ENCODE data around the gene ZNF408. TPM values are rescaled to one million over a fixed set of nuclear protein-coding genes. Genes with fewer than 3 reads are reported as not detected.

Gene ZNF408
- total and polyA plus RNA-seq, 2 experiments from 2014 or later, result 6.1 to 17.2 TPM

DNA sequence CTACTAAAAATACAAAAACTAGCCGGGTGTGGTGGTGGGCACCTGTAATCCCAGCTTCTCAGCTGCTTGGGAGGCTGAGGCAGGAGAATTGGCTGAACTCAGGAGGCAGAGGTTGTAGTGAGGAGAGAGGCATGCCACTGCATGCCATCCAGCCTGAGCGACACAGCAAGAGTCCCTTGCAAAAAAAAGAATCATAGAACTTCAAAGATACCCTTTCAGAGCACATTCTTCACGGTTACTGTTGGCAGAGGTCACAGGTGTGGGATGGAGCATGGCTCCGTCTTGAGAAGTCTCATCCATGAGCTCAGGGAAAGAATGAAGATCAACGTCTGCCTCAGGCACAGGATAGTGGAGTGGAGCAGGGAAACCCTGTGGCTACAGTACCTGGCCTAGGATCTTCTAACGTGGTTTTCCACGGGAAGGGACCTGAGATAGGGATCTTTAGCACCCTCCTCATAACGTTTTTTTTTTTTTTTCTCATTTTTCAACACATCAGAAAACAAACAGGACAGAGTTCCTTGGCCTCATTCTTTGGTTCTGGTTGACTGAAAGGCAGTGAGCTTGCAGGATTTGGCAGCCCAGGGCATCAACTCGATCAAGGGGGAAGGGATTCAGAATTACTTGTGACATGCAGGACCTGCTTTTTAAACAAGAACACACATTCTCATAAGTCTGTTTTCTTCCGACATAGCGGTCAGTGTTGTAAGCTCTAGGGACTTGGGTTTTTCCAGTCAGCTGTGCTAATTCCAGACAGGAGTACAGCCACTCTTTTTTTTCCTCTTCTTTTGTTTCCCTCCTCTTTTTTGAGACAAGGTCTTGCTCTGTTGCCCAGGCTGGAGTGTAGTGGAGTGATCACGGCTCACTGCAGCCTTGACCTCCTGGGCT is 41.0 kb downstream of the ZNF408 start (continued):
- TF ChIP-seq, protein P1, sequence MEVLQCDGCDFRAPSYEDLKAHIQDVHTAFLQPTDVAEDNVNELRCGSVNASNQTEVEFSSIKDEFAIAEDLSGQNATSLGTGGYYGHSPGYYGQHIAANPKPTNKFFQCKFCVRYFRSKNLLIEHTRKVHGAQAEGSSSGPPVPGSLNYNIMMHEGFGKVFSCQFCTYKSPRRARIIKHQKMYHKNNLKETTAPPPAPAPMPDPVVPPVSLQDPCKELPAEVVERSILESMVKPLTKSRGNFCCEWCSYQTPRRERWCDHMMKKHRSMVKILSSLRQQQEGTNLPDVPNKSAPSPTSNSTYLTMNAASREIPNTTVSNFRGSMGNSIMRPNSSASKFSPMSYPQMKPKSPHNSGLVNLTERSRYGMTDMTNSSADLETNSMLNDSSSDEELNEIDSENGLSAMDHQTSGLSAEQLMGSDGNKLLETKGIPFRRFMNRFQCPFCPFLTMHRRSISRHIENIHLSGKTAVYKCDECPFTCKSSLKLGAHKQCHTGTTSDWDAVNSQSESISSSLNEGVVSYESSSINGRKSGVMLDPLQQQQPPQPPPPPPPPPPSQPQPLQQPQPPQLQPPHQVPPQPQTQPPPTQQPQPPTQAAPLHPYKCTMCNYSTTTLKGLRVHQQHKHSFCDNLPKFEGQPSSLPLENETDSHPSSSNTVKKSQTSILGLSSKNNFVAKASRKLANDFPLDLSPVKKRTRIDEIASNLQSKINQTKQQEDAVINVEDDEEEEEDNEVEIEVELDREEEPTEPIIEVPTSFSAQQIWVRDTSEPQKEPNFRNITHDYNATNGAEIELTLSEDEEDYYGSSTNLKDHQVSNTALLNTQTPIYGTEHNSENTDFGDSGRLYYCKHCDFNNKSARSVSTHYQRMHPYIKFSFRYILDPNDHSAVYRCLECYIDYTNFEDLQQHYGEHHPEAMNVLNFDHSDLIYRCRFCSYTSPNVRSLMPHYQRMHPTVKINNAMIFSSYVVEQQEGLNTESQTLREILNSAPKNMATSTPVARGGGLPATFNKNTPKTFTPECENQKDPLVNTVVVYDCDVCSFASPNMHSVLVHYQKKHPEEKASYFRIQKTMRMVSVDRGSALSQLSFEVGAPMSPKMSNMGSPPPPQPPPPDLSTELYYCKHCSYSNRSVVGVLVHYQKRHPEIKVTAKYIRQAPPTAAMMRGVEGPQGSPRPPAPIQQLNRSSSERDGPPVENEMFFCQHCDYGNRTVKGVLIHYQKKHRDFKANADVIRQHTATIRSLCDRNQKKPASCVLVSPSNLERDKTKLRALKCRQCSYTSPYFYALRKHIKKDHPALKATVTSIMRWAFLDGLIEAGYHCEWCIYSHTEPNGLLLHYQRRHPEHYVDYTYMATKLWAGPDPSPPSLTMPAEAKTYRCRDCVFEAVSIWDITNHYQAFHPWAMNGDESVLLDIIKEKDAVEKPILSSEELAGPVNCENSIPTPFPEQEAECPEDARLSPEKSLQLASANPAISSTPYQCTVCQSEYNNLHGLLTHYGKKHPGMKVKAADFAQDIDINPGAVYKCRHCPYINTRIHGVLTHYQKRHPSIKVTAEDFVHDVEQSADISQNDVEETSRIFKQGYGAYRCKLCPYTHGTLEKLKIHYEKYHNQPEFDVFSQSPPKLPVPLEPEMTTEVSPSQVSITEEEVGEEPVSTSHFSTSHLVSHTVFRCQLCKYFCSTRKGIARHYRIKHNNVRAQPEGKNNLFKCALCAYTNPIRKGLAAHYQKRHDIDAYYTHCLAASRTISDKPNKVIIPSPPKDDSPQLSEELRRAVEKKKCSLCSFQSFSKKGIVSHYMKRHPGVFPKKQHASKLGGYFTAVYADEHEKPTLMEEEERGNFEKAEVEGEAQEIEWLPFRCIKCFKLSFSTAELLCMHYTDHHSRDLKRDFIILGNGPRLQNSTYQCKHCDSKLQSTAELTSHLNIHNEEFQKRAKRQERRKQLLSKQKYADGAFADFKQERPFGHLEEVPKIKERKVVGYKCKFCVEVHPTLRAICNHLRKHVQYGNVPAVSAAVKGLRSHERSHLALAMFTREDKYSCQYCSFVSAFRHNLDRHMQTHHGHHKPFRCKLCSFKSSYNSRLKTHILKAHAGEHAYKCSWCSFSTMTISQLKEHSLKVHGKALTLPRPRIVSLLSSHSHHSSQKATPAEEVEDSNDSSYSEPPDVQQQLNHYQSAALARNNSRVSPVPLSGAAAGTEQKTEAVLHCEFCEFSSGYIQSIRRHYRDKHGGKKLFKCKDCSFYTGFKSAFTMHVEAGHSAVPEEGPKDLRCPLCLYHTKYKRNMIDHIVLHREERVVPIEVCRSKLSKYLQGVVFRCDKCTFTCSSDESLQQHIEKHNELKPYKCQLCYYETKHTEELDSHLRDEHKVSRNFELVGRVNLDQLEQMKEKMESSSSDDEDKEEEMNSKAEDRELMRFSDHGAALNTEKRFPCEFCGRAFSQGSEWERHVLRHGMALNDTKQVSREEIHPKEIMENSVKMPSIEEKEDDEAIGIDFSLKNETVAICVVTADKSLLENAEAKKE (CRISPR knock-in tag; IDR thresholded peaks at IDR 0.05), result no peak
- TF ChIP-seq CTCF (conservative IDR thresholded peaks at IDR 0.05; ENCODE audit: low read depth in 2 of 2), result no peak
- TF ChIP-seq JUNB (IDR thresholded peaks at IDR 0.05; ENCODE audit: unreplicated experiment), result no peak
- TF ChIP-seq CREB1 (CRISPR knock-in tag; IDR thresholded peaks at IDR 0.05; ENCODE audit: low read depth), result no peak

DNA sequence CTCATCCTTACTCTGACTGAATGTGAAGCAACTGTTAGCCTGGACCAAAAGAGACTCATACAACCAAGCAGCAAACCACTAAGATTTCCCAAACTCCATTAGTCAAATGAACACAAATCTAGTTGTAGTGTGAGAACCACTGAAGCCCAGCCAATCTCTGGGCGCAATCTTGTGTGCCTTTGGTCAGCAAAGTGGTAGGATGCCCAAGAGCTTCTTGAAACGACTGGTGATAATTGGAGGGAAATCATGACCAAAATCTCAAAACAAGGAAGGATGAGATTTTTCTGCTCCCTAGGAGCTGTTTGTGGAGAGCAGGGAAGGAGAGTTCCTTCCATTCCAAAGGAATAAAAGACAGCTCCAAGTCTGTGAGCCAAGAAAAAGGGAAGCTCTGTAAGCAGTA is 42.2 kb downstream of the ZNF408 start:
- H3K9me3 Mint-ChIP-seq, result no peaks in the 10 kb centered on the region; the same call in 2 of the 3 replicates
- H3K9me2 ChIP-seq (ENCODE audit: insufficient read depth), result no peaks in the 10 kb centered on the region
- TF ChIP-seq JUNB (IDR thresholded peaks at IDR 0.05; ENCODE audit: unreplicated experiment) (no peak), NANOG (IDR thresholded peaks at IDR 0.05; ENCODE audit: borderline replicate concordance) (no peak), EZH2 (IDR thresholded peaks at IDR 0.05; ENCODE audit: low read depth, unreplicated experiment) (no peak), ZNF331 (CRISPR knock-in tag; IDR thresholded peaks at IDR 0.05; ENCODE audit: low read depth) (no peak), POLR2AphosphoS5 (IDR thresholded peaks at IDR 0.05; ENCODE audit: low read depth) (no peak), CREB1 (CRISPR knock-in tag; IDR thresholded peaks at IDR 0.05; ENCODE audit: low read depth) (no peak)
- TF ChIP-seq, protein P2, sequence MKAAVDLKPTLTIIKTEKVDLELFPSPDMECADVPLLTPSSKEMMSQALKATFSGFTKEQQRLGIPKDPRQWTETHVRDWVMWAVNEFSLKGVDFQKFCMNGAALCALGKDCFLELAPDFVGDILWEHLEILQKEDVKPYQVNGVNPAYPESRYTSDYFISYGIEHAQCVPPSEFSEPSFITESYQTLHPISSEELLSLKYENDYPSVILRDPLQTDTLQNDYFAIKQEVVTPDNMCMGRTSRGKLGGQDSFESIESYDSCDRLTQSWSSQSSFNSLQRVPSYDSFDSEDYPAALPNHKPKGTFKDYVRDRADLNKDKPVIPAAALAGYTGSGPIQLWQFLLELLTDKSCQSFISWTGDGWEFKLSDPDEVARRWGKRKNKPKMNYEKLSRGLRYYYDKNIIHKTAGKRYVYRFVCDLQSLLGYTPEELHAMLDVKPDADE (IDR thresholded peaks at IDR 0.05), result no peak
- no peak overlapping the region for H3K4me3 Mint-ChIP-seq
- H3K27ac Mint-ChIP-seq, result no peak overlapping the region
- no peak overlapping the region for H2AFZ ChIP-seq
- H3K4me2 ChIP-seq, result no peak overlapping the region
- peaks cover 7% of the 10 kb centered on the region for H3K27me3 Mint-ChIP-seq (ENCODE audit: insufficient read depth, low read depth, poor library complexity)
- peaks cover 3% of the 10 kb centered on the region for H4K20me1 ChIP-seq (replicated peaks; ENCODE audit: insufficient read depth)
- no peaks in the 10 kb centered on the region for H3K79me2 ChIP-seq (replicated peaks; ENCODE audit: insufficient read depth)
- peaks cover 7% of the 10 kb centered on the region; the same call in 2 of the 3 replicates for H3K4me1 Mint-ChIP-seq
- H3K27me3 ChIP-seq (ENCODE audit: insufficient read depth), result no peaks in the 10 kb centered on the region
- peaks cover 51% of the 10 kb centered on the region for H3K36me3 ChIP-seq (ENCODE audit: insufficient read depth)
- peaks cover 13% of the 10 kb centered on the region; the same call in 1 of the 2 replicates for H3F3A ChIP-seq (replicated peaks; ENCODE audit: low read depth)
- DNase-seq (ENCODE audit: low spot score) (no peak), ATAC-seq (no peak)
- no peak overlapping the region for H3K27ac ChIP-seq (ENCODE audit: low read depth)
- no peak overlapping the region for H3K4me3 ChIP-seq
- no peaks in the 10 kb centered on the region for H3K4me1 ChIP-seq (ENCODE audit: insufficient read depth)
- peaks cover 70% of the 10 kb centered on the region for H3K36me3 Mint-ChIP-seq (ENCODE audit: low read depth)

Data from GM23338 (cell line).